ENCODE results near the gene AKIRIN2.

- TF ChIP-seq EZH2 (IDR thresholded peaks at IDR 0.05; ENCODE audit: low read length): no peak
- no peak for TF ChIP-seq CTCF (optimal IDR thresholded peaks at IDR 0.05 in 1 of 3, IDR thresholded peaks at IDR 0.05 in 1 of 3, conservative IDR thresholded peaks at IDR 0.05 in 1 of 3; ENCODE audit: extremely low read depth in 1 of 3, insufficient read depth in 2 of 3, low read length in 3 of 3)
These were observed 4.2 kb downstream of the AKIRIN2 start for GRCh38 chr6:87697581-87698546.

All from keratinocyte (primary cell).